CD4-positive, alpha-beta T cell (primary cell): ENCODE results near the gene PRICKLE2. TPM values are rescaled to one million over a fixed set of nuclear protein-coding genes. Genes with fewer than 3 reads are reported as not detected.

ENCODE experiments used
- ATAC-seq: fragments of 200-7000 bp; cut with Tn5 transposase; one replicate; pipeline ENCODE4 v1.10.0; 2022; ENCODE audit warnings: mild to moderate bottlenecking; ENCODE audit not compliant: poor library complexity
- CTCF ChIA-PET: fragments of 350-600 bp; sonication (Branson Sonifier 250); formaldehyde crosslinking; loops from one replicate; lab custom pipeline; 2021; ENCODE audit warnings: antibody characterized with exemption, inconsistent platforms; lab: Charles Lee
- POLR2A ChIA-PET: fragments of 350-600 bp; sonication (Branson Sonifier 250); formaldehyde crosslinking; loops from one replicate; lab custom pipeline; 2021; ENCODE audit warnings: antibody characterized with exemption, inconsistent platforms; lab: Charles Lee
- DNase-seq, 14 experiments: peaks; one replicate each; pipeline ENCODE4 v3.0.0-alpha.2; 2013 to 2020; ENCODE audit warnings: mixed read lengths in 2 of 14
- H3K27ac ChIP-seq, 2 donors: one replicate each; pipeline versions ENCODE4 v1.5.1 to v1.7.0; 2013; ENCODE audit warnings: low read length in 2 of 2, low read depth in 1 of 2, mild to moderate bottlenecking in 1 of 2
- H3K27me3 ChIP-seq, 2 experiments: 1 replicate in 1 of 2; 2 replicates in 1 of 2; pipeline versions ENCODE4 v1.6.1 to v1.7.0; 2013; ENCODE audit warnings: low read length in 2 of 2, control low read depth in 1 of 2, mild to moderate bottlenecking in 1 of 2, moderate library complexity in 1 of 2; ENCODE audit not compliant: insufficient read depth in 2 of 2, control insufficient read depth in 1 of 2
- H3K36me3 ChIP-seq: one replicate; pipeline ENCODE4 v1.6.1; 2013; ENCODE audit warnings: low read length, control low read depth; ENCODE audit not compliant: insufficient read depth
- H3K4me1 ChIP-seq: one replicate; pipeline ENCODE4 v1.6.1; 2013; ENCODE audit warnings: low read length, control low read depth; ENCODE audit not compliant: insufficient read depth
- H3K4me3 ChIP-seq: one replicate; pipeline ENCODE4 v1.5.1; 2013; ENCODE audit warnings: mild to moderate bottlenecking, low read length, moderate library complexity
- H3K9me3 ChIP-seq, 2 experiments: 1 replicate in 1 of 2; 2 replicates in 1 of 2; pipeline versions ENCODE4 v1.6.1 to v1.7.0; 2013; ENCODE audit warnings: low read length in 2 of 2, mild to moderate bottlenecking in 2 of 2, control low read depth in 1 of 2, moderate library complexity in 1 of 2; ENCODE audit not compliant: control insufficient read depth in 1 of 2, insufficient read depth in 1 of 2
- H3K27ac Mint-ChIP-seq: one replicate; pipeline ENCODE4 v1.8.0; 2020; ENCODE audit warnings: mixed read lengths
- H3K27me3 Mint-ChIP-seq: one replicate; pipeline ENCODE4 v1.8.0; 2021; ENCODE audit warnings: mixed read lengths
- H3K36me3 Mint-ChIP-seq: one replicate; pipeline ENCODE4 v1.8.0; 2021; ENCODE audit warnings: low read depth, mixed read lengths
- H3K4me1 Mint-ChIP-seq: one replicate; pipeline ENCODE4 v1.8.0; 2021; ENCODE audit warnings: low read depth, mixed read lengths
- H3K4me3 Mint-ChIP-seq: one replicate; pipeline ENCODE4 v1.8.0; 2020; ENCODE audit warnings: mild to moderate bottlenecking, mixed read lengths
- H3K9me3 Mint-ChIP-seq: one replicate; pipeline ENCODE4 v1.8.0; 2020; ENCODE audit warnings: mixed read lengths
- CTCF ChIP-seq: fragments of 200-600 bp; IDR thresholded peaks from one replicate; pipeline ENCODE4 v1.8.0; 2022; ENCODE audit warnings: antibody characterized with exemption, mild to moderate bottlenecking
- intact Hi-C, 2 experiments: fragments of 100-400 bp; cut with DNase I in 1 of 2; cut with micrococcal nuclease in 1 of 2; formaldehyde crosslinking; loops; one replicate each; pipeline versions ENCODE4 v1.15.1 to v1.9.0; 2023 to 2025; cut with DNase I, micrococcal nuclease
- total RNA-seq, 174 experiments: library from RNA in 2 of 174; stranded (reverse) in 2 of 174; gene quantifications; one replicate each; pipeline ENCODE4 v1.2.3 and lab custom pipeline; 2021 to 2026

The PRICKLE2 gene
- total RNA-seq, 2 experiments from 2014 or later, result not detected

DNA sequence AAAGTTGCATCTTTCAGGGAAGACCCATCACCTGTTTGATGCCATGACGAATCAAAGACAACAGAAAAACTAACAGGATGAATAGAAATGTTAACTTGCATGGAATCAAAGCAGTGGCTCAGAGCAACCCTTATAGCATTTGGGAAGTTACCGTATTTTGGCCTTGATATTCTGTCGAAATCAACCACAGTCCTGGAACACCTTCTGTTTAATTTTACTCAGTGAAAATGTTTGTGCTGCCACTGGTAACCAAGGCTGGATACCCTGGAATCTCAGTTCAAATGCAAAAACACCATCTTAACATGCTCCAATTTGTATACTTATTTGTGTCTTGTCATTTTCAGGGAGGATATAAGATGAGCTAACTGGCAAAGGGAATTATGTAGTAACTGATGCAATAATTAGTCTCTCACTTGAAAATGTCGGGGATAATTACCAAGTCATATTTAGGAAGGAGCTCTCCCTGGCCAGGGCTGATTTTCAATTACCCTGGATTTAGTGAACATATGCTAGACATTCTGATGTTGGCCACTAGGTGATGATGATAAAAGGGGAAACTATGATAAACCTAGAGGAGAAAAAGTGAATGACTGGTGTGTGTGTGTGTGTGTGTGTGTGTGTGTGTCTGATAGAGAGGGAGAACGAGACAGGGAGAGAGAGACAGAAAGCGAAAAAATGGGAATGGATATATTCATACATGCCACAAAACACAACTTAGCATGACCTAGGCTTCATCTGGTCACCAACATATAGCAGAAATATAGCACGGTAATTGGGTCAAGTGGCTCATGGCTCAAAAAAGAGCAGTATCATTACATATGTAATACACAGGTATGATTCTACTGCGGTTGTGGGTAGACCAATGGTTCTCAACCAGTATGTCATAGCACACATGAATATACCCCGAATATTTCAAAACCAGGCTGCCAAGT lies 19.0 kb upstream of the PRICKLE2 start:
- CTCF ChIA-PET, result no interaction called here
- intact Hi-C loops, result no loop called here
- H3K4me1 Mint-ChIP-seq, result no peaks in the 10 kb centered on the region

GRCh38 chr3:64242435-64242834 lies 17.2 kb upstream of the PRICKLE2 start:
- CTCF ChIA-PET, result no interaction called here
- no peaks in the 10 kb centered on the region for H3K9me3 Mint-ChIP-seq
- no peak overlapping the region for H3K27ac Mint-ChIP-seq

More for the DNA sequence above, 19.0 kb upstream of the PRICKLE2 start:
- Mint-ChIP-seq H3K27ac (no peak overlapping the region), H3K4me3 (no peak overlapping the region), H3K9me3 (no peaks in the 10 kb centered on the region), H3K27me3 (peaks cover 5% of the 10 kb centered on the region), H3K36me3 (no peaks in the 10 kb centered on the region)
- Histone ChIP-seq H3K4me1 (no peaks in the 10 kb centered on the region), H3K36me3 (no peaks in the 10 kb centered on the region), H3K27me3 (no peaks in the 10 kb centered on the region), H3K4me3 (no peak overlapping the region), H3K9me3 (peaks cover 0 to under 1% of the 10 kb centered on the region in 2 experiments), H3K27ac (no peak overlapping the region)
- no peak for ATAC-seq
- no peak for TF ChIP-seq CTCF
- POLR2A ChIA-PET, result no interaction called here
- no peak for DNase-seq

GRCh38 chr3:64240959-64241358 lies 15.7 kb upstream of the PRICKLE2 start:
- POLR2A ChIA-PET, result no interaction called here
- intact Hi-C loops, result no loop called here
- peaks cover 0 to 16% of the 10 kb centered on the region in 2 experiments for H3K9me3 ChIP-seq
- DNase-seq (no peak), ATAC-seq (no peak)
- Mint-ChIP-seq H3K36me3 (no peaks in the 10 kb centered on the region), H3K27me3 (peaks cover 5% of the 10 kb centered on the region), H3K9me3 (no peaks in the 10 kb centered on the region), H3K27ac (no peak overlapping the region), H3K4me1 (no peaks in the 10 kb centered on the region), H3K4me3 (no peak overlapping the region)
- no peak for TF ChIP-seq CTCF
- CTCF ChIA-PET, result no interaction called here
- H3K36me3 ChIP-seq, result no peaks in the 10 kb centered on the region
- no peak overlapping the region for H3K4me3 ChIP-seq
- no peaks in the 10 kb centered on the region for H3K27me3 ChIP-seq
- H3K27ac ChIP-seq, result no peak overlapping the region
- no peaks in the 10 kb centered on the region for H3K4me1 ChIP-seq

More at GRCh38 chr3:64242435-64242834, 17.2 kb upstream of the PRICKLE2 start:
- no peak for DNase-seq
- Histone ChIP-seq H3K9me3 (peaks cover 0 to 9% of the 10 kb centered on the region in 2 experiments), H3K27me3 (no peaks in the 10 kb centered on the region), H3K27ac (no peak overlapping the region), H3K4me1 (no peaks in the 10 kb centered on the region), H3K36me3 (no peaks in the 10 kb centered on the region), H3K4me3 (no peak overlapping the region)
- Mint-ChIP-seq H3K36me3 (no peaks in the 10 kb centered on the region), H3K4me1 (no peaks in the 10 kb centered on the region), H3K4me3 (no peak overlapping the region), H3K27me3 (peaks cover 5% of the 10 kb centered on the region)
- POLR2A ChIA-PET, result no interaction called here
- no peak for TF ChIP-seq CTCF
- intact Hi-C loops, result no loop called here
- ATAC-seq, result no peak
